Right atrium auricular region (tissue), 2 donors: ENCODE measurements around the gene ARMH3. TPM values are rescaled to one million over a fixed set of nuclear protein-coding genes. Genes with fewer than 3 reads are reported as not detected.
"Not testable (repeated sequence)": the region's sequence is repeated elsewhere in the genome, so short reads cannot be mapped to it uniquely, and the experiment has no call there.

Experiments used
- DNase-seq: peaks from one replicate; pipeline ENCODE4 v3.0.0-alpha.2; 2019; ENCODE audit warnings: low spot score
- H3K27ac ChIP-seq, 2 donors: fragments of 200-600 bp; sonication (generic); 1 replicate in 1 of 2; 2 replicates in 1 of 2; pipeline ENCODE4 v1.5.1; 2016 to 2019
- H3K27me3 ChIP-seq, 2 donors: fragments of 200-600 bp; sonication (generic); one replicate each; pipeline versions ENCODE4 v1.5.1 to v1.6.0; 2017 to 2019
- H3K36me3 ChIP-seq: fragments of 200-600 bp; sonication (generic); one replicate; pipeline ENCODE4 v1.5.1; 2016
- H3K4me1 ChIP-seq, 2 donors: fragments of 200-600 bp; sonication (generic); one replicate each; pipeline versions ENCODE4 v1.5.1 to v1.6.0; 2017 to 2019
- H3K4me3 ChIP-seq, 2 donors: fragments of 200-600 bp; sonication (generic); 1 replicate in 1 of 2; 2 replicates in 1 of 2; pipeline ENCODE4 v1.5.1; 2017 to 2019; ENCODE audit warnings: mild to moderate bottlenecking in 1 of 2, moderate library complexity in 1 of 2
- H3K9me3 ChIP-seq, 2 donors: fragments of 200-600 bp; sonication (generic); one replicate each; pipeline ENCODE4 v1.5.1; 2019
- CTCF ChIP-seq, 2 donors: fragments of 200-600 bp; sonication (generic); IDR thresholded peaks; one replicate each; pipeline ENCODE4 v1.5.1; 2019; ENCODE audit warnings: antibody characterized with exemption in 2 of 2
- total RNA-seq, 2 donors: library from RNA; depleted of rRNA; stranded (reverse); fragments of >200 nt; gene quantifications; one replicate each; pipeline ENCODE4 v1.1.0, GENCODE V29; 2016

Gene ARMH3
- total RNA-seq, 2 donors from 2014 or later = 25.4 to 28.5 TPM

- Histone ChIP-seq H3K4me1 (no peaks in the 10 kb centered on the region), H3K27me3 (no peaks in the 10 kb centered on the region), H3K9me3 (no peaks in the 10 kb centered on the region), H3K4me3 (no peak overlapping the region), H3K36me3 (peaks cover 25% of the 10 kb centered on the region), H3K27ac (no peak overlapping the region)
- no peak for TF ChIP-seq CTCF (IDR thresholded peaks at IDR 0.05)
- no peak for DNase-seq
These were observed 17.6 kb downstream of the ARMH3 start for GRCh38 chr10:102038410-102038809.

GRCh38 chr10:102035807-102036206 is 20.2 kb downstream of the ARMH3 start:
- not testable (repeated sequence) for H3K27me3 ChIP-seq, H3K27ac ChIP-seq, H3K4me3 ChIP-seq, DNase-seq, H3K4me1 ChIP-seq, H3K9me3 ChIP-seq
- peaks cover 51% of the 10 kb centered on the region for H3K36me3 ChIP-seq

GRCh38 chr10:102033787-102034186 is 22.2 kb downstream of the ARMH3 start:
- no peak for TF ChIP-seq CTCF (IDR thresholded peaks at IDR 0.05)
- Histone ChIP-seq H3K9me3 (no peaks in the 10 kb centered on the region), H3K27ac (no peak overlapping the region), H3K4me1 (no peaks in the 10 kb centered on the region), H3K27me3 (no peaks in the 10 kb centered on the region), H3K4me3 (no peak overlapping the region), H3K36me3 (peaks cover 67% of the 10 kb centered on the region)
- DNase-seq = no peak

- Histone ChIP-seq H3K27me3 (no peaks in the 10 kb centered on the region), H3K4me1 (no peaks in the 10 kb centered on the region), H3K9me3 (no peaks in the 10 kb centered on the region), H3K36me3 (peaks cover 91% of the 10 kb centered on the region), H3K27ac (no peak overlapping the region), H3K4me3 (no peak overlapping the region)
- DNase-seq = no peak
- TF ChIP-seq CTCF (IDR thresholded peaks at IDR 0.05) = no peak
These were observed 28.7 kb downstream of the ARMH3 start for GRCh38 chr10:102027261-102027660.

- Histone ChIP-seq H3K4me1 (no peaks in the 10 kb centered on the region), H3K9me3 (no peaks in the 10 kb centered on the region), H3K4me3 (no peak overlapping the region), H3K27me3 (no peaks in the 10 kb centered on the region), H3K27ac (no peak overlapping the region), H3K36me3 (peaks cover 80% of the 10 kb centered on the region)
- no peak for TF ChIP-seq CTCF (IDR thresholded peaks at IDR 0.05)
- no peak for DNase-seq
These were observed 31.2 kb downstream of the ARMH3 start for GRCh38 chr10:102024799-102025198.

GRCh38 chr10:102020938-102021337 is 35.0 kb downstream of the ARMH3 start:
- no peak for TF ChIP-seq CTCF (IDR thresholded peaks at IDR 0.05)
- DNase-seq = no peak
- no peak overlapping the region for H3K4me3 ChIP-seq

More at GRCh38 chr10:102020938-102021337, 35.0 kb downstream of the ARMH3 start:
- Histone ChIP-seq H3K4me1 (no peaks in the 10 kb centered on the region), H3K27me3 (no peaks in the 10 kb centered on the region), H3K27ac (no peak overlapping the region), H3K9me3 (no peaks in the 10 kb centered on the region), H3K36me3 (peaks cover 64% of the 10 kb centered on the region)
